ENCODE results near the gene SLC16A5.
A peak's percentile ranks its signal among the peaks of the same experiment; 100 is the strongest.

The SLC16A5 gene

GRCh38 chr17:75146592-75146991 is 58.8 kb downstream of the SLC16A5 start:
- no peak for DNase-seq
- in situ Hi-C loops (cut with HindIII; ENCODE audit: low pct_ligation_motif_present, low pct_unique_long_range_greater_than_20kb, low sequenced_read_pairs), result no loop called here

GRCh38 chr17:75147878-75148546 is 60.3 kb downstream of the SLC16A5 start:
- no peak for DNase-seq
- in situ Hi-C loops (cut with HindIII; ENCODE audit: low pct_ligation_motif_present, low pct_unique_long_range_greater_than_20kb, low sequenced_read_pairs), result no loop called here

GRCh38 chr17:75151930-75152329 is 64.2 kb downstream of the SLC16A5 start:
- DNase-seq, result no peak
- in situ Hi-C loops (cut with HindIII; ENCODE audit: low pct_ligation_motif_present, low pct_unique_long_range_greater_than_20kb, low sequenced_read_pairs), result no loop called here

GRCh38 chr17:75152523-75152921 is 64.8 kb downstream of the SLC16A5 start:
- in situ Hi-C loops (cut with HindIII; ENCODE audit: low pct_ligation_motif_present, low pct_unique_long_range_greater_than_20kb, low sequenced_read_pairs), result no loop called here
- DNase-seq, result no peak

- in situ Hi-C loops (cut with HindIII; ENCODE audit: low pct_ligation_motif_present, low pct_unique_long_range_greater_than_20kb, low sequenced_read_pairs), result no loop called here
- DNase-seq, result peak; percentile 70
Observed at GRCh38 chr17:75152922-75153779, 65.4 kb downstream of the SLC16A5 start.

- peak; percentile 19 for DNase-seq
- in situ Hi-C loops (cut with HindIII; ENCODE audit: low pct_ligation_motif_present, low pct_unique_long_range_greater_than_20kb, low sequenced_read_pairs), result no loop called here
Observed at GRCh38 chr17:75153780-75154194, 66.0 kb downstream of the SLC16A5 start.

GRCh38 chr17:75154195-75155106 is 66.7 kb downstream of the SLC16A5 start, which contains the start of gene JPT1:
Gene JPT1 (minus strand): TSS chr17:75154512. CDS start chr17:75154397, 115 bp downstream.
- peak; percentile 100 for DNase-seq
- in situ Hi-C loops (cut with HindIII; ENCODE audit: low pct_ligation_motif_present, low pct_unique_long_range_greater_than_20kb, low sequenced_read_pairs), result no loop called here

GRCh38 chr17:75155191-75155601 is 67.4 kb downstream of the SLC16A5 start:
- in situ Hi-C loops (cut with HindIII; ENCODE audit: low pct_ligation_motif_present, low pct_unique_long_range_greater_than_20kb, low sequenced_read_pairs), result no loop called here
- DNase-seq, result peak; percentile 74

Measured in ACHN (cell line).